HG03354 (cell line): Measurements from ENCODE around the gene HSCB.
"Not testable (repeated sequence)": the region's sequence is repeated elsewhere in the genome, so short reads cannot be mapped to it uniquely, and the experiment has no call there.

Experiments used
- ATAC-seq: cut with Tn5 transposase; IDR thresholded peaks from one replicate; pipeline ENCODE4 v1.9.1; 2021; ENCODE audit warnings: mild to moderate bottlenecking; ENCODE audit not compliant: unreplicated experiment, poor library complexity, severe bottlenecking

The HSCB gene

GRCh38 chr22:28741785-28742561, at the start of gene HSCB, which contains the start of gene CHEK2:
Gene HSCB (plus strand): TSS chr22:28742039. CDS start chr22:28742096, 57 bp downstream.
Gene CHEK2 (minus strand): TSS chr22:28741820. CDS start chr22:28734721, 7,099 bp downstream.
- ATAC-seq: peak; percentile 94

GRCh38 chr22:28693041-28693760, 48.6 kb upstream of the HSCB start:
- not testable (repeated sequence) for ATAC-seq

- no peak for ATAC-seq
These were observed 38.9 kb upstream of the HSCB start for GRCh38 chr22:28702891-28703290.

GRCh38 chr22:28703436-28703835, 38.4 kb upstream of the HSCB start:
- no peak for ATAC-seq

- ATAC-seq: no peak
These were observed 35.0 kb upstream of the HSCB start for GRCh38 chr22:28706845-28707244.

- ATAC-seq: no peak
These were observed 31.7 kb upstream of the HSCB start for GRCh38 chr22:28710107-28710506.

GRCh38 chr22:28710576-28711191, 31.2 kb upstream of the HSCB start:
- ATAC-seq: no peak

GRCh38 chr22:28711341-28711740, 30.5 kb upstream of the HSCB start:
- ATAC-seq: no peak

GRCh38 chr22:28711820-28712777, 29.7 kb upstream of the HSCB start:
- ATAC-seq: no peak

- ATAC-seq: no peak
These were observed 27.7 kb upstream of the HSCB start for GRCh38 chr22:28714043-28714628.

GRCh38 chr22:28715611-28716010, 26.2 kb upstream of the HSCB start:
- no peak for ATAC-seq

GRCh38 chr22:28716686-28717085, 25.2 kb upstream of the HSCB start:
- no peak for ATAC-seq

GRCh38 chr22:28718044-28718443, 23.8 kb upstream of the HSCB start:
- no peak for ATAC-seq

- ATAC-seq: no peak
These were observed 13.8 kb upstream of the HSCB start for GRCh38 chr22:28728002-28728401.

GRCh38 chr22:28728621-28729313, 13.1 kb upstream of the HSCB start:
- no peak for ATAC-seq

GRCh38 chr22:28730179-28730578, 11.7 kb upstream of the HSCB start:
- no peak for ATAC-seq

- no peak for ATAC-seq
These were observed 7.4 kb upstream of the HSCB start for GRCh38 chr22:28734393-28734792.

- ATAC-seq: no peak
These were observed 5.3 kb upstream of the HSCB start for GRCh38 chr22:28736301-28737155.
